VCaP (cell line): ENCODE data around the gene LIN9.

ENCODE experiments used
- H3K27ac ChIP-seq: fragments of 450-650 bp; 2 replicates; pipeline ENCODE4 v1.5.1; 2017
- CTCF ChIP-seq: fragments of 450-650 bp; conservative IDR thresholded peaks from 2 replicates; pipeline ENCODE4 v1.5.1; 2017; ENCODE audit warnings: mild to moderate bottlenecking, moderate library complexity

The LIN9 gene

GRCh38 chr1:226222686-226223085 is 86.3 kb downstream of the LIN9 start:
- H3K27ac ChIP-seq: no peak overlapping the region
- TF ChIP-seq CTCF: no peak

- no peak overlapping the region for H3K27ac ChIP-seq
- no peak for TF ChIP-seq CTCF
These were observed 88.3 kb downstream of the LIN9 start for GRCh38 chr1:226220473-226221189.

- H3K27ac ChIP-seq: no peak overlapping the region
- TF ChIP-seq CTCF: no peak
These were observed 91.7 kb downstream of the LIN9 start for GRCh38 chr1:226217273-226217672.

GRCh38 chr1:226216056-226216455 is 92.9 kb downstream of the LIN9 start:
- no peak overlapping the region for H3K27ac ChIP-seq
- no peak for TF ChIP-seq CTCF

- H3K27ac ChIP-seq: no peak overlapping the region
- no peak for TF ChIP-seq CTCF
These were observed 93.7 kb downstream of the LIN9 start for GRCh38 chr1:226215239-226215638.

- no peak for TF ChIP-seq CTCF
These were observed 96.4 kb downstream of the LIN9 start for GRCh38 chr1:226212545-226212944.

GRCh38 chr1:226211181-226211821 is 97.7 kb downstream of the LIN9 start:
- no peak overlapping the region for H3K27ac ChIP-seq
- no peak for TF ChIP-seq CTCF

More at GRCh38 chr1:226212545-226212944, 96.4 kb downstream of the LIN9 start:
- no peak overlapping the region for H3K27ac ChIP-seq
